Activated naive CD8-positive, alpha-beta T cell (primary cell): ENCODE data around the gene PTGER2.

Experiments used
- H3K27ac Mint-ChIP-seq: one replicate; pipeline ENCODE4 v1.8.0; 2021; ENCODE audit warnings: mixed read lengths
- H3K27me3 Mint-ChIP-seq: one replicate; pipeline ENCODE4 v1.8.0; 2021; ENCODE audit warnings: mixed read lengths
- H3K36me3 Mint-ChIP-seq: one replicate; pipeline ENCODE4 v1.8.0; 2021; ENCODE audit warnings: mixed read lengths
- H3K4me1 Mint-ChIP-seq: one replicate; pipeline ENCODE4 v1.8.0; 2021; ENCODE audit warnings: low read depth, mixed read lengths
- H3K4me3 Mint-ChIP-seq: one replicate; pipeline ENCODE4 v1.8.0; 2021; ENCODE audit warnings: mild to moderate bottlenecking, mixed read lengths
- H3K9me3 Mint-ChIP-seq: one replicate; pipeline ENCODE4 v1.8.0; 2021; ENCODE audit warnings: low read depth, mixed read lengths

Gene PTGER2

DNA sequence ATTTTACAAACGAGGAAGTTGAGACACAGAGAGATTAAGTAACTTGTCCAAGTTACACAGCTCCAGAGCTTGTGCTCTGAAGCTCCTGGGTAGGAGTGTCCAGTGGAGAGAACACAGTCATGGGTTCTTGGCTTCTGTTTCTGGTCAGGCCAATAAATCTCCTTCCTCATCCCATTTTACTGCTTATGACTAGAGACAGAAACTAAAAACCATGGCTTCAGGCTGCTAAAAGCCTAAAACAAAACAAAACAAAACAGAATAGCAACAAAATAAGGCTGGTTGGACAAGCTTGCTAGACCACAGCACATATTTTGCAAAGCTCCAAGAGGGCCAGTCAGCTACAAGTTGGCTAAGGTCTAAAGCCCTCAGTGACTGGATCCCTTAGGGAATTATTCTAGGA lies 49.8 kb downstream of the PTGER2 start:
- Mint-ChIP-seq H3K36me3 (no peaks in the 10 kb centered on the region), H3K9me3 (no peaks in the 10 kb centered on the region), H3K27ac (no peak overlapping the region), H3K27me3 (no peaks in the 10 kb centered on the region), H3K4me3 (no peak overlapping the region), H3K4me1 (peaks cover 6% of the 10 kb centered on the region)

GRCh38 chr14:52365071-52365470 lies 51.0 kb downstream of the PTGER2 start:
- no peaks in the 10 kb centered on the region for H3K9me3 Mint-ChIP-seq
- H3K27me3 Mint-ChIP-seq, result no peaks in the 10 kb centered on the region
- H3K27ac Mint-ChIP-seq, result no peak overlapping the region
- peaks cover 4% of the 10 kb centered on the region for H3K4me1 Mint-ChIP-seq
- H3K4me3 Mint-ChIP-seq, result no peak overlapping the region
- H3K36me3 Mint-ChIP-seq, result no peaks in the 10 kb centered on the region

- H3K27me3 Mint-ChIP-seq, result no peaks in the 10 kb centered on the region
These were observed 52.7 kb downstream of the PTGER2 start for GRCh38 chr14:52366796-52367315.

DNA sequence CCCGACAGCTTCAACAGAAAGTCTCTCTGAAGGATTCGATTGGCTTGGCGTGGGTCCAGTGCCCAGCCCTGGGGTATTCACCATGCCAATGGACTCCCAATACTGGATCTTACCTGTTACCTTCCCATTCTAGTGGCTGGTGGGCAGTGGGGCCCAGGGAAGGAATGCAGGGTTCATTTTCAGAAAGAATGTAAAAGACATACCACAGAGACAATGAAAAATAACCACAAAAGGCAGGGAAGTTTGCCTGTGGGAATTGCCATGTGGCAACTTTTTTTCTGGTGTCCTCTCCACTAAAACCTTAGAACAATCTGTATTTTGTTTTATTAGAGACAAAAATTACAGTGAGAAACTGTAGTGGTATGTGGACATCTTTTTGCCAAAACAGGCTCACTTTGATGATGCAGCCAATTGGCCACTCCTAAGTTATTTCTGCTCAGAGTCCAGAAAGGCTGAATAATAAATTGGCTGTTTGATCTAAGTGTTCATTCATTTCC lies 55.2 kb downstream of the PTGER2 start:
- Mint-ChIP-seq H3K27ac (no peak overlapping the region), H3K27me3 (no peaks in the 10 kb centered on the region), H3K36me3 (peaks cover 6% of the 10 kb centered on the region), H3K4me1 (no peaks in the 10 kb centered on the region), H3K4me3 (no peak overlapping the region), H3K9me3 (peaks cover 9% of the 10 kb centered on the region)

More at GRCh38 chr14:52366796-52367315, 52.7 kb downstream of the PTGER2 start:
- Mint-ChIP-seq H3K9me3 (no peaks in the 10 kb centered on the region), H3K4me3 (no peak overlapping the region), H3K36me3 (no peaks in the 10 kb centered on the region), H3K27ac (no peak overlapping the region), H3K4me1 (no peaks in the 10 kb centered on the region)

GRCh38 chr14:52370406-52370935 lies 56.4 kb downstream of the PTGER2 start:
- no peaks in the 10 kb centered on the region for H3K27me3 Mint-ChIP-seq
- no peaks in the 10 kb centered on the region for H3K4me1 Mint-ChIP-seq
- no peak overlapping the region for H3K27ac Mint-ChIP-seq
- H3K9me3 Mint-ChIP-seq, result peaks cover 13% of the 10 kb centered on the region
- peaks cover 9% of the 10 kb centered on the region for H3K36me3 Mint-ChIP-seq
- no peak overlapping the region for H3K4me3 Mint-ChIP-seq

- peaks cover 13% of the 10 kb centered on the region for H3K9me3 Mint-ChIP-seq
- H3K4me3 Mint-ChIP-seq, result no peak overlapping the region
- no peaks in the 10 kb centered on the region for H3K27me3 Mint-ChIP-seq
- H3K27ac Mint-ChIP-seq, result no peak overlapping the region
- H3K36me3 Mint-ChIP-seq, result peaks cover 14% of the 10 kb centered on the region
- H3K4me1 Mint-ChIP-seq, result peaks cover 13% of the 10 kb centered on the region
These were observed 63.8 kb downstream of the PTGER2 start for GRCh38 chr14:52377940-52378339.
